HCT116 (cell line): ENCODE measurements around the gene TSPAN5. TPM values are rescaled to one million over a fixed set of nuclear protein-coding genes. Genes with fewer than 3 reads are reported as not detected.
A peak's percentile ranks its signal among the peaks of the same experiment; 100 is the strongest.

Source experiments
- ATAC-seq: fragments of 200-7000 bp; cut with Tn5 transposase; 2 replicates; pipeline ENCODE4 v1.9.1; 2020; ENCODE audit warnings: mild to moderate bottlenecking, moderate library complexity
- BruUV-seq: library from RNA; stranded (reverse); fragments of 400-500 nt; replicated peaks from 2 replicates; lab custom pipeline; 2021; lab: Mats Ljungman, UMichigan
- CTCF ChIA-PET: fragments of 300-600 bp; sonication (Branson Sonifier 250); formaldehyde crosslinking; loops from one replicate; lab custom pipeline; 2021; ENCODE audit warnings: antibody characterized with exemption; lab: Charles Lee
- POLR2A ChIA-PET: fragments of 300-600, 350-600 bp; sonication (Branson Sonifier 250); formaldehyde crosslinking; loops from one replicate; lab custom pipeline; 2021; ENCODE audit warnings: antibody characterized with exemption; lab: Charles Lee
- RAD21 ChIA-PET, 2 experiments: fragments of 300-600 bp; sonication (Branson Sonifier 250); formaldehyde crosslinking; loops; one replicate each; lab custom pipeline; 2023; ENCODE audit warnings: low total read pairs in 2 of 2; ENCODE audit not compliant: uncharacterized antibody in 2 of 2, unreplicated experiment in 2 of 2, low non-redundant PET in 1 of 2; lab: Charles Lee
- DNase-seq: peaks from one replicate; pipeline ENCODE4 v3.0.0-alpha.2; 2010; ENCODE audit warnings: low read depth, low spot score
- H2AFZ ChIP-seq: fragments of 200-600 bp; shearing (Covaris generic), sonication (generic); 2 replicates; pipeline ENCODE4 v1.6.1; 2017; ENCODE audit warnings: low read depth, mixed run types, mixed read lengths, antibody characterized with exemption, low read length; ENCODE audit not compliant: poor library complexity, severe bottlenecking
- H3K27ac ChIP-seq: 2 replicates; pipeline ENCODE4 v1.5.1; 2012; ENCODE audit warnings: low read depth, low read length
- H3K27me3 ChIP-seq: fragments of 200-600 bp; sonication (generic); 2 replicates; pipeline ENCODE4 v1.6.1; 2016; ENCODE audit warnings: mixed run types, low read length, mixed read lengths; ENCODE audit not compliant: insufficient read depth
- H3K36me3 ChIP-seq, 2 experiments: fragments of 200-500 bp in 1 of 2; fragments of 200-600 bp in 1 of 2; sonication (Bioruptor generic) in 1 of 2; sonication (generic) in 1 of 2; 2 replicates each; pipeline versions ENCODE4 v1.5.1 to v1.6.1; 2014 to 2016; ENCODE audit warnings: low read length in 2 of 2, inconsistent platforms in 1 of 2, mixed read lengths in 1 of 2, mixed run types in 1 of 2; ENCODE audit not compliant: insufficient read depth in 2 of 2, control insufficient read depth in 1 of 2
- H3K4me1 ChIP-seq, 2 experiments: fragments of 200-600 bp in 1 of 2; sonication (generic) in 1 of 2; 2 replicates each; pipeline versions ENCODE4 v1.5.1 to v1.6.1; 2012 to 2017; ENCODE audit warnings: low read length in 2 of 2, inconsistent platforms in 1 of 2, mild to moderate bottlenecking in 1 of 2, mixed read lengths in 1 of 2, mixed run types in 1 of 2, moderate library complexity in 1 of 2; ENCODE audit not compliant: insufficient read depth in 2 of 2, control insufficient read depth in 1 of 2
- H3K4me2 ChIP-seq: fragments of 200-600 bp; sonication (generic); 2 replicates; pipeline ENCODE4 v1.6.1; 2017; ENCODE audit warnings: mixed run types, low read length, mixed read lengths
- H3K4me3 ChIP-seq, 2 experiments: fragments of 200-600 bp in 1 of 2; sonication (generic) in 1 of 2; replicated peaks in 1 of 2; 2 replicates each; pipeline ENCODE4 v1.5.1; 2011 to 2016; ENCODE audit warnings: low read length in 2 of 2, control low read depth in 1 of 2, low read depth in 1 of 2, mild to moderate bottlenecking in 1 of 2, mixed read lengths in 1 of 2, mixed run types in 1 of 2
- H3K79me2 ChIP-seq: fragments of 200-600 bp; sonication (generic); 2 replicates; pipeline ENCODE4 v1.6.1; 2017; ENCODE audit warnings: mild to moderate bottlenecking, mixed run types, low read length, moderate library complexity, mixed read lengths; ENCODE audit not compliant: insufficient read depth
- H3K9ac ChIP-seq: fragments of 200-600 bp; sonication (generic); 2 replicates; pipeline ENCODE4 v1.6.1; 2016; ENCODE audit warnings: low read length, mixed read lengths
- H3K9me2 ChIP-seq: fragments of 200-600 bp; sonication (generic), shearing (Covaris generic); 2 replicates; pipeline ENCODE4 v1.6.1; 2017; ENCODE audit warnings: mixed run types, mild to moderate bottlenecking, moderate library complexity; ENCODE audit not compliant: insufficient read depth
- H3K9me3 ChIP-seq, 2 experiments: fragments of 200-500 bp in 1 of 2; fragments of 200-600 bp in 1 of 2; sonication (Bioruptor generic) in 1 of 2; sonication (generic) in 1 of 2; 2 replicates each; pipeline ENCODE4 v1.6.1; 2014 to 2017; ENCODE audit warnings: low read length in 2 of 2, mixed read lengths in 2 of 2, inconsistent platforms in 1 of 2, low read depth in 1 of 2, mild to moderate bottlenecking in 1 of 2, mixed run types in 1 of 2, moderate library complexity in 1 of 2; ENCODE audit not compliant: control insufficient read depth in 1 of 2, insufficient read depth in 1 of 2
- H4K20me1 ChIP-seq: fragments of 200-600 bp; sonication (generic), shearing (Covaris generic); 2 replicates; pipeline ENCODE4 v1.6.1; 2017; ENCODE audit warnings: mixed run types, mild to moderate bottlenecking, moderate library complexity; ENCODE audit not compliant: insufficient read depth
- CBX3 ChIP-seq: IDR thresholded peaks from 2 replicates; pipeline ENCODE4 v1.6.1; 2012; ENCODE audit warnings: low read depth
- CEBPB ChIP-seq: IDR thresholded peaks from 2 replicates; pipeline ENCODE4 v1.6.1; 2012; ENCODE audit warnings: low read depth
- EGR1 ChIP-seq: IDR thresholded peaks from 2 replicates; pipeline ENCODE4 v1.6.1; 2012; ENCODE audit warnings: low read depth
- ELF1 ChIP-seq: IDR thresholded peaks from 2 replicates; pipeline ENCODE4 v1.6.1; 2012; ENCODE audit warnings: low read depth, borderline replicate concordance
- EZH2 ChIP-seq: fragments of 200-600 bp; sonication (generic); IDR thresholded peaks from 2 replicates; pipeline ENCODE4 v1.6.1; 2017; ENCODE audit warnings: antibody characterized with exemption, mixed run types
- FOSL1 ChIP-seq: IDR thresholded peaks from 2 replicates; pipeline ENCODE4 v1.6.1; 2012; ENCODE audit warnings: low read depth
- POLR2A ChIP-seq: IDR thresholded peaks from 2 replicates; pipeline ENCODE4 v1.7.0; 2011; ENCODE audit warnings: borderline replicate concordance; ENCODE audit not compliant: insufficient read depth, insufficient read length; ENCODE audit errors: extremely low read depth
- POLR2AphosphoS5 ChIP-seq: IDR thresholded peaks from 2 replicates; pipeline ENCODE4 v1.6.1; 2011; ENCODE audit warnings: mild to moderate bottlenecking, low read depth, low read length, moderate library complexity
- REST ChIP-seq: IDR thresholded peaks from 2 replicates; pipeline ENCODE4 v1.6.1; 2012; ENCODE audit warnings: low read depth
- SIN3A ChIP-seq: IDR thresholded peaks from 2 replicates; pipeline ENCODE4 v1.6.1; 2012; ENCODE audit warnings: low read depth
- SP1 ChIP-seq: IDR thresholded peaks from 2 replicates; pipeline ENCODE4 v1.6.1; 2012; ENCODE audit warnings: low read depth
- TCF7L2 ChIP-seq: IDR thresholded peaks from 2 replicates; pipeline ENCODE4 v1.7.0; 2011; ENCODE audit warnings: borderline replicate concordance, inconsistent platforms; ENCODE audit not compliant: insufficient read depth, insufficient read length; ENCODE audit errors: extremely low read depth
- YY1 ChIP-seq: IDR thresholded peaks from 2 replicates; pipeline ENCODE4 v1.6.1; 2011; ENCODE audit warnings: low read length, low read depth, moderate library complexity, mild to moderate bottlenecking; ENCODE audit not compliant: insufficient replicate concordance; ENCODE audit errors: extremely low read depth
- ZFX ChIP-seq: fragments of 450-650 bp; IDR thresholded peaks from 2 replicates; pipeline ENCODE4 v1.6.1; 2017
- ZNF274 ChIP-seq: fragments of 200-500 bp; sonication (Bioruptor generic); IDR thresholded peaks from 2 replicates; pipeline ENCODE4 v1.6.1; 2014; ENCODE audit warnings: mild to moderate bottlenecking, low read depth, low read length, inconsistent platforms
- intact Hi-C: fragments of 100-400 bp; cut with micrococcal nuclease; formaldehyde crosslinking; loops from 2 replicates; pipeline ENCODE4 v1.10.0; 2022
- total RNA-seq: library from RNA; stranded (reverse); gene quantifications from one replicate; pipeline ENCODE4 v1.2.1, GENCODE V29; 2021; ENCODE audit not compliant: unreplicated experiment
- TF ChIP-seq, protein P1 (sequence below): IDR thresholded peaks from 2 replicates; pipeline ENCODE4 v1.6.1; 2012
- TF ChIP-seq, protein P2 (sequence below): IDR thresholded peaks from 2 replicates; pipeline ENCODE4 v1.6.1; 2012
- TF ChIP-seq, protein P3 (sequence below): IDR thresholded peaks from 2 replicates; pipeline ENCODE4 v1.6.1; 2011; ENCODE audit warnings: mild to moderate bottlenecking, low read length, moderate library complexity; ENCODE audit not compliant: insufficient replicate concordance; ENCODE audit errors: extremely low read depth
- TF ChIP-seq, protein P4 (sequence below), 3 experiments: fragments of 200-600 bp in 1 of 3; sonication (generic) in 1 of 3; IDR thresholded peaks in 2 of 3; conservative IDR thresholded peaks in 1 of 3; 2 replicates each; pipeline ENCODE4 v1.5.1; 2012 to 2017; ENCODE audit warnings: low read depth in 2 of 3, low read length in 2 of 3, antibody characterized with exemption in 1 of 3, borderline replicate concordance in 1 of 3, control low read depth in 1 of 3, mild to moderate bottlenecking in 1 of 3, mixed read lengths in 1 of 3, mixed run types in 1 of 3, moderate library complexity in 1 of 3; ENCODE audit not compliant: insufficient read depth in 1 of 3

Gene TSPAN5
- total RNA-seq, 1 experiment from 2014 or later: 56.8 TPM

DNA sequence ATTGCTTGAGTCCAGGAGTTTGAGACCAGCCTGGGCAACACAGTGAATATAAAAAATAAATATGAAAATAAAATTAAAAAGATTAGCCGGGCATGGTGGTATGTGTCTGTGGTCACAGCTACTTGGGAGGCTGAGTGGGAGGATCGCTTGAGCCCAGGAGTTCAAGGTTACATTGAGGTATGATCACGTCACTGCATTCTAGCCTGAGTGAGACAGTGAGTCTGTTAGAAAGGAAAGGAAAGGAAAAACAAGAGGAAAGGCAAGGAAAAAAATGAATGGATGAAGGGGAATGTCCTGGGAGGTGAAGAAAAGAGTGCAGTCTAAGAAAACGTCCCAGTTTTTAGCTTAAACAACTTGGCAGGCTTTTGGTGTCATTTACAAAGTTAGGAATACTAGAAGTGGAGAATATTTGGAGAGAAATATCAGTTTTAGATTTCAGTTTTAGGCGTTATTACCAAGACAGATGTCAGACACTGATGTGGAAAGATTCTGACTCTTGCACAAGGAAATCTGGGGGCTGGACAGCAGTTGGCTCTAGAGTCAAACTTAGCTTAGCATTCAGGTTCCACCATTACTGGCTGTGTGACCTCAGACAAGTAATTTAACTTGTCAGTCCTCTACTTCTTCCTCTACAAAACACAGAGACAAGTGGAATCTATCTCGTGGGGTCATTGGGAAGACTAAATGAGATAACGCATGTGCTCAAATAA is 139.0 kb downstream of the TSPAN5 start:
- Histone ChIP-seq H3K4me1 (peaks cover 78 to 96% of the 10 kb centered on the region in 2 experiments), H3K4me3 (no peak overlapping the region), H4K20me1 (no peaks in the 10 kb centered on the region), H2AFZ (no peak overlapping the region), H3K9ac (no peak overlapping the region), H3K9me3 (no peaks in the 10 kb centered on the region), H3K27ac (no peak overlapping the region), H3K36me3 (no peaks in the 10 kb centered on the region), H3K27me3 (no peaks in the 10 kb centered on the region), H3K79me2 (peaks cover 92% of the 10 kb centered on the region), H3K9me2 (no peaks in the 10 kb centered on the region), H3K4me2 (0 out of 2 replicates have a peak overlapping the region, but pooled peaks have one; percentile 10)
- RAD21 ChIA-PET: no interaction called here
- CTCF ChIA-PET: no interaction called here
- BruUV-seq: no TSS peak
- intact Hi-C loops: loop anchor here (10.0 kb wide), 1 partner anchor 105 kb away; no protein-coding TSS in a partner anchor
- TF ChIP-seq, protein P1, sequence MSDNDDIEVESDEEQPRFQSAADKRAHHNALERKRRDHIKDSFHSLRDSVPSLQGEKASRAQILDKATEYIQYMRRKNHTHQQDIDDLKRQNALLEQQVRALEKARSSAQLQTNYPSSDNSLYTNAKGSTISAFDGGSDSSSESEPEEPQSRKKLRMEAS: no peak
- no peak for TF ChIP-seq FOSL1
- TF ChIP-seq, protein P2, sequence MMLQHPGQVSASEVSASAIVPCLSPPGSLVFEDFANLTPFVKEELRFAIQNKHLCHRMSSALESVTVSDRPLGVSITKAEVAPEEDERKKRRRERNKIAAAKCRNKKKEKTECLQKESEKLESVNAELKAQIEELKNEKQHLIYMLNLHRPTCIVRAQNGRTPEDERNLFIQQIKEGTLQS: no peak
- no peak for TF ChIP-seq POLR2A
- no peak for TF ChIP-seq POLR2AphosphoS5
- TF ChIP-seq YY1: no peak
- no peak for TF ChIP-seq TCF7L2
- no peak for TF ChIP-seq ELF1
- no peak for TF ChIP-seq EZH2
- no peak for TF ChIP-seq CEBPB
- TF ChIP-seq, protein P3, sequence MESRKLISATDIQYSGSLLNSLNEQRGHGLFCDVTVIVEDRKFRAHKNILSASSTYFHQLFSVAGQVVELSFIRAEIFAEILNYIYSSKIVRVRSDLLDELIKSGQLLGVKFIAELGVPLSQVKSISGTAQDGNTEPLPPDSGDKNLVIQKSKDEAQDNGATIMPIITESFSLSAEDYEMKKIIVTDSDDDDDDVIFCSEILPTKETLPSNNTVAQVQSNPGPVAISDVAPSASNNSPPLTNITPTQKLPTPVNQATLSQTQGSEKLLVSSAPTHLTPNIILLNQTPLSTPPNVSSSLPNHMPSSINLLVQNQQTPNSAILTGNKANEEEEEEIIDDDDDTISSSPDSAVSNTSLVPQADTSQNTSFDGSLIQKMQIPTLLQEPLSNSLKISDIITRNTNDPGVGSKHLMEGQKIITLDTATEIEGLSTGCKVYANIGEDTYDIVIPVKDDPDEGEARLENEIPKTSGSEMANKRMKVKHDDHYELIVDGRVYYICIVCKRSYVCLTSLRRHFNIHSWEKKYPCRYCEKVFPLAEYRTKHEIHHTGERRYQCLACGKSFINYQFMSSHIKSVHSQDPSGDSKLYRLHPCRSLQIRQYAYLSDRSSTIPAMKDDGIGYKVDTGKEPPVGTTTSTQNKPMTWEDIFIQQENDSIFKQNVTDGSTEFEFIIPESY: no peak
- TF ChIP-seq ZFX: no peak
- no peak for TF ChIP-seq EGR1
- TF ChIP-seq CBX3: no peak
- TF ChIP-seq REST: no peak
- TF ChIP-seq SIN3A: no peak
- no peak for TF ChIP-seq ZNF274
- TF ChIP-seq, protein P4, sequence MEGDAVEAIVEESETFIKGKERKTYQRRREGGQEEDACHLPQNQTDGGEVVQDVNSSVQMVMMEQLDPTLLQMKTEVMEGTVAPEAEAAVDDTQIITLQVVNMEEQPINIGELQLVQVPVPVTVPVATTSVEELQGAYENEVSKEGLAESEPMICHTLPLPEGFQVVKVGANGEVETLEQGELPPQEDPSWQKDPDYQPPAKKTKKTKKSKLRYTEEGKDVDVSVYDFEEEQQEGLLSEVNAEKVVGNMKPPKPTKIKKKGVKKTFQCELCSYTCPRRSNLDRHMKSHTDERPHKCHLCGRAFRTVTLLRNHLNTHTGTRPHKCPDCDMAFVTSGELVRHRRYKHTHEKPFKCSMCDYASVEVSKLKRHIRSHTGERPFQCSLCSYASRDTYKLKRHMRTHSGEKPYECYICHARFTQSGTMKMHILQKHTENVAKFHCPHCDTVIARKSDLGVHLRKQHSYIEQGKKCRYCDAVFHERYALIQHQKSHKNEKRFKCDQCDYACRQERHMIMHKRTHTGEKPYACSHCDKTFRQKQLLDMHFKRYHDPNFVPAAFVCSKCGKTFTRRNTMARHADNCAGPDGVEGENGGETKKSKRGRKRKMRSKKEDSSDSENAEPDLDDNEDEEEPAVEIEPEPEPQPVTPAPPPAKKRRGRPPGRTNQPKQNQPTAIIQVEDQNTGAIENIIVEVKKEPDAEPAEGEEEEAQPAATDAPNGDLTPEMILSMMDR (IDR thresholded peaks at IDR 0.05 in 2 of 3, conservative IDR thresholded peaks at IDR 0.05 in 1 of 3; ENCODE audit: borderline replicate concordance in 1 of 3, insufficient read depth in 1 of 3, low read depth in 2 of 3, low read length in 2 of 3): no peak
- TF ChIP-seq SP1: no peak
- ATAC-seq (no peak), DNase-seq (no peak)
- POLR2A ChIA-PET: no interaction called here
